Calu3 (cell line): ENCODE measurements around the gene LMX1A. TPM values are rescaled to one million over a fixed set of nuclear protein-coding genes. Genes with fewer than 3 reads are reported as not detected.

Source experiments
- BruUV-seq: library from RNA; stranded (reverse); fragments of 400-500 nt; replicated peaks from 2 replicates; lab custom pipeline; 2021; lab: Mats Ljungman, UMichigan
- CTCF ChIA-PET: fragments of 300-600 bp; sonication (Branson Sonifier 250); formaldehyde crosslinking; loops from one replicate; lab custom pipeline; 2022; ENCODE audit warnings: antibody characterized with exemption; lab: Charles Lee
- DNase-seq: peaks from one replicate; pipeline ENCODE4 v3.0.0; 2022
- H3K27ac Mint-ChIP-seq: one replicate; pipeline ENCODE4 v1.8.0; 2022; ENCODE audit warnings: mixed read lengths; ENCODE audit not compliant: unreplicated experiment
- H3K27me3 Mint-ChIP-seq: one replicate; pipeline ENCODE4 v1.8.0; 2022; ENCODE audit warnings: mixed read lengths; ENCODE audit not compliant: unreplicated experiment
- H3K36me3 Mint-ChIP-seq: one replicate; pipeline ENCODE4 v1.8.0; 2022; ENCODE audit warnings: mild to moderate bottlenecking, moderate library complexity, mixed read lengths; ENCODE audit not compliant: insufficient read depth, unreplicated experiment
- H3K4me1 Mint-ChIP-seq: one replicate; pipeline ENCODE4 v1.8.0; 2022; ENCODE audit warnings: mild to moderate bottlenecking, low read depth, mixed read lengths; ENCODE audit not compliant: unreplicated experiment
- H3K4me3 Mint-ChIP-seq: one replicate; pipeline ENCODE4 v1.8.0; 2022; ENCODE audit warnings: mild to moderate bottlenecking, low read depth, moderate library complexity, mixed read lengths; ENCODE audit not compliant: unreplicated experiment
- H3K9me3 Mint-ChIP-seq: one replicate; pipeline ENCODE4 v1.8.0; 2022; ENCODE audit warnings: low read depth, mixed read lengths; ENCODE audit not compliant: unreplicated experiment
- intact Hi-C: fragments of 100-400 bp; cut with micrococcal nuclease; formaldehyde crosslinking; loops from one replicate; pipeline ENCODE4 v1.10.0; 2022; ENCODE audit not compliant: unreplicated experiment
- total RNA-seq: library from RNA; stranded (reverse); gene quantifications from 2 replicates; pipeline ENCODE4 v1.2.3, GENCODE V29; 2022
- TF ChIP-seq, protein P1 (sequence below): fragments of 200-600 bp; IDR thresholded peaks from one replicate; pipeline ENCODE4 v1.8.0; 2022; ENCODE audit warnings: antibody characterized with exemption; ENCODE audit not compliant: unreplicated experiment

The LMX1A gene
- total RNA-seq, 1 experiment from 2014 or later: not detected

DNA sequence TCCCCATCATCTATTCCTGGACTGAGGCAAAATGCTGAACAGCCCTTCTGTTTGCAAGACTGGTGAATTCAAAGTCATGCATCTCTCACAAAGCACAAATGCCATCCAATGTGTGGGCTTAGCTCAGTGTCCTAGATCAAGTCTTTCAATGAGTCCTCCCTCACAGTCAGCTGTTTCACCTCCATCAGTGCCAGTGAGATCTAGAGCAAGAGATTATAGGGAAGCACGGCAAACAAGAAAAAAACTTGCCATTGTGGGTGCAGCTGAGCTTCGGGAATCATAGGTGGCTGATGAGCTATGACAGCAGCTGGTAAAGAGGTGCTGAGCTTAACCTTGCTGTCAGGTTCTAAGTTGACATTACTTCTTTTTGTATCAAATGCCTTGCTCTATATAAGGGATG lies 130.2 kb downstream of the LMX1A start:
- no peak overlapping the region for H3K4me3 Mint-ChIP-seq
- peaks cover 30% of the 10 kb centered on the region for H3K27me3 Mint-ChIP-seq
- TF ChIP-seq, protein P1, sequence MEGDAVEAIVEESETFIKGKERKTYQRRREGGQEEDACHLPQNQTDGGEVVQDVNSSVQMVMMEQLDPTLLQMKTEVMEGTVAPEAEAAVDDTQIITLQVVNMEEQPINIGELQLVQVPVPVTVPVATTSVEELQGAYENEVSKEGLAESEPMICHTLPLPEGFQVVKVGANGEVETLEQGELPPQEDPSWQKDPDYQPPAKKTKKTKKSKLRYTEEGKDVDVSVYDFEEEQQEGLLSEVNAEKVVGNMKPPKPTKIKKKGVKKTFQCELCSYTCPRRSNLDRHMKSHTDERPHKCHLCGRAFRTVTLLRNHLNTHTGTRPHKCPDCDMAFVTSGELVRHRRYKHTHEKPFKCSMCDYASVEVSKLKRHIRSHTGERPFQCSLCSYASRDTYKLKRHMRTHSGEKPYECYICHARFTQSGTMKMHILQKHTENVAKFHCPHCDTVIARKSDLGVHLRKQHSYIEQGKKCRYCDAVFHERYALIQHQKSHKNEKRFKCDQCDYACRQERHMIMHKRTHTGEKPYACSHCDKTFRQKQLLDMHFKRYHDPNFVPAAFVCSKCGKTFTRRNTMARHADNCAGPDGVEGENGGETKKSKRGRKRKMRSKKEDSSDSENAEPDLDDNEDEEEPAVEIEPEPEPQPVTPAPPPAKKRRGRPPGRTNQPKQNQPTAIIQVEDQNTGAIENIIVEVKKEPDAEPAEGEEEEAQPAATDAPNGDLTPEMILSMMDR: no peak

DNA sequence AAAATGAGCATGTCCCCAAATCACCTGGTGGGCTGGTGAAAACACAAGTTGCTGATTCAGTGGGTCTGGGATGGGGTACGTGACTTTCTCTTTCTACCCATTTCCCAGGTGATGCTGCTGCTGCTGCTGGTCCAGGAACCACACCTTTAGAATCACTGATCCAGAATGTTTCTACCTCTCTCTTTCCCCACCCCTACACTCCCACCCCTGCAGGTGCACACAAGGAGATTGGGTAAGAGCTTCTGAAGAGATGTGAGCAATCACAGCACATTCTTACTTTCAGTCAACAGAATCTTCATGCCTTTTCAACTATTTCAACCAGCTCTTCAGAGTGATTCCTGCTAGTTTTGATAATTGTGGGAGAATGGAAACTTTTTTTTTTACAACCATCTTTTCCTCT lies 130.9 kb downstream of the LMX1A start:
- no peak for DNase-seq
- TF ChIP-seq, protein P1: no peak
- Mint-ChIP-seq H3K9me3 (peaks cover 4% of the 10 kb centered on the region), H3K4me3 (no peak overlapping the region), H3K27me3 (peaks cover 30% of the 10 kb centered on the region), H3K27ac (no peak overlapping the region), H3K4me1 (peaks cover 8% of the 10 kb centered on the region), H3K36me3 (no peaks in the 10 kb centered on the region)
- intact Hi-C loops: no loop called here
- no TSS peak for BruUV-seq
- CTCF ChIA-PET: interaction anchor here (0.7 kb wide), 2 partner anchors 47 to 369 kb away, joined by 3 to 4 read pairs; no protein-coding TSS in a partner anchor

More for the DNA sequence above, 130.2 kb downstream of the LMX1A start:
- peaks cover 4% of the 10 kb centered on the region for H3K9me3 Mint-ChIP-seq
- no peaks in the 10 kb centered on the region for H3K36me3 Mint-ChIP-seq
- intact Hi-C loops: no loop called here
- H3K4me1 Mint-ChIP-seq: peaks cover 8% of the 10 kb centered on the region
- BruUV-seq: no TSS peak
- CTCF ChIA-PET: no interaction called here
- H3K27ac Mint-ChIP-seq: no peak overlapping the region
- no peak for DNase-seq

- no peaks in the 10 kb centered on the region for H3K36me3 Mint-ChIP-seq
- CTCF ChIA-PET: no interaction called here
- no TSS peak for BruUV-seq
- H3K27ac Mint-ChIP-seq: no peak overlapping the region
- peaks cover 4% of the 10 kb centered on the region for H3K9me3 Mint-ChIP-seq
- H3K27me3 Mint-ChIP-seq: peaks cover 30% of the 10 kb centered on the region
- DNase-seq: no peak
- H3K4me1 Mint-ChIP-seq: peaks cover 8% of the 10 kb centered on the region
- TF ChIP-seq, protein P1: no peak
- no peak overlapping the region for H3K4me3 Mint-ChIP-seq
- intact Hi-C loops: no loop called here
Measured at GRCh38 chr1:165225062-165225461, 131.5 kb downstream of the LMX1A start.

- intact Hi-C loops: loop anchor here (5.0 kb wide), 1 partner anchor 72 kb away; no protein-coding TSS in a partner anchor
- no peak for DNase-seq
- Mint-ChIP-seq H3K4me3 (no peak overlapping the region), H3K27ac (no peak overlapping the region), H3K36me3 (no peaks in the 10 kb centered on the region), H3K4me1 (peaks cover 8% of the 10 kb centered on the region), H3K27me3 (peaks cover 34% of the 10 kb centered on the region), H3K9me3 (peaks cover 4% of the 10 kb centered on the region)
- BruUV-seq: no TSS peak
- CTCF ChIA-PET: no interaction called here
- TF ChIP-seq, protein P1: no peak
Measured at GRCh38 chr1:165224504-165224903, 132.0 kb downstream of the LMX1A start.
